ENCODE measurements around the gene ACR.
"Not testable (repeated sequence)": the region's sequence is repeated elsewhere in the genome, so short reads cannot be mapped to it uniquely, and the experiment has no call there.

- not testable (repeated sequence) for TF ChIP-seq CTCF (IDR thresholded peaks at IDR 0.05); FOXJ3 (CRISPR knock-in tag; IDR thresholded peaks at IDR 0.05); RAD21 (IDR thresholded peaks at IDR 0.05; ENCODE audit: low read length)
These were observed 2.7 kb downstream of the ACR start for GRCh38 chr22:50740714-50741113.
